ENCODE results near the gene KIAA0408. TPM values are rescaled to one million over a fixed set of nuclear protein-coding genes. Genes with fewer than 3 reads are reported as not detected.
A peak's percentile ranks its signal among the peaks of the same experiment; 100 is the strongest.

The KIAA0408 gene
- total and polyA plus RNA-seq, 2 donors from 2014 or later, result 0.47 to 2.7 TPM

GRCh38 chr6:127477658-127478057 lies 18.5 kb upstream of the KIAA0408 start:
- no peak overlapping the region for H3K27ac ChIP-seq (ENCODE audit: low read depth in 2 of 2, low read length in 2 of 2)
- no peaks in the 10 kb centered on the region for H3K27me3 ChIP-seq (ENCODE audit: control insufficient read depth, insufficient read depth, low read length)
- no peak overlapping the region for H3K9ac ChIP-seq (ENCODE audit: low read length in 3 of 3)
- no peaks in the 10 kb centered on the region for H3K4me1 ChIP-seq (ENCODE audit: control insufficient read depth in 2 of 3, insufficient read depth in 2 of 3, low read depth in 1 of 3, low read length in 3 of 3)
- H3K4me3 ChIP-seq (ENCODE audit: low read length in 3 of 3), result no peak overlapping the region
- H3K36me3 ChIP-seq (ENCODE audit: control insufficient read depth in 2 of 3, insufficient read depth in 3 of 3, low read length in 3 of 3), result no peaks in the 10 kb centered on the region
- no peak for DNase-seq
- FAIRE-seq, result no peak
- intact Hi-C loops (cut with DNase I), result no loop called here
- no peaks in the 10 kb centered on the region for H3K9me3 ChIP-seq (ENCODE audit: control insufficient read depth in 2 of 3, insufficient read depth in 1 of 3, low read length in 3 of 3)
- no peak for TF ChIP-seq CTCF (IDR thresholded peaks at IDR 0.05; ENCODE audit: borderline replicate concordance, extremely low read depth, insufficient read depth)

DNA sequence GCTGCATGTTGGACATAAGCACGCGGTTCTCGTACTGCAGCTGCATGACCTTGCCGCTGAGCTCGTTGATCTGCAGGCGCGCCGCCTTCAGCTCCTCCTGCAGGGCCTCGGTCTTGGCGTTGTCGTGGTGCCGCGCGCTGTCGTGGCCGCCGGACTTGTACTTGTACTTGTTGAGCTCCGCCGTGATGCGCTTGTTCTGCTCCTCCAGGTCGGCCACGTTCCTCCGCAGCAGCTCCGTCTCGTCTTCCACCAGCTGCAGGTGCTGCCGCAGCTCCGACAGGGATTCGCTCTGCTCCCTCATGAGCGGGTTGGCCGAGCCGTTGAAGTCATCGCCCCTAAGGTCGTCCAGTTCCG lies 16.6 kb upstream of the KIAA0408 start:
- peak in 2 of 5 donors; percentile 30 to 75 for DNase-seq
- no peak overlapping the region for H3K4me3 ChIP-seq (ENCODE audit: low read length in 3 of 3)
- no peak for FAIRE-seq
- no peak for TF ChIP-seq CTCF (IDR thresholded peaks at IDR 0.05; ENCODE audit: borderline replicate concordance, extremely low read depth, insufficient read depth)
- no peaks in the 10 kb centered on the region for H3K9me3 ChIP-seq (ENCODE audit: control insufficient read depth in 2 of 3, insufficient read depth in 1 of 3, low read length in 3 of 3)
- H3K36me3 ChIP-seq (ENCODE audit: control insufficient read depth in 2 of 3, insufficient read depth in 3 of 3, low read length in 3 of 3), result no peaks in the 10 kb centered on the region
- no peaks in the 10 kb centered on the region for H3K4me1 ChIP-seq (ENCODE audit: control insufficient read depth in 2 of 3, insufficient read depth in 2 of 3, low read depth in 1 of 3, low read length in 3 of 3)
- no peak overlapping the region for H3K9ac ChIP-seq (ENCODE audit: low read length in 3 of 3)
- intact Hi-C loops (cut with DNase I), result no loop called here
- H3K27me3 ChIP-seq (ENCODE audit: control insufficient read depth, insufficient read depth, low read length), result no peaks in the 10 kb centered on the region
- no peak overlapping the region for H3K27ac ChIP-seq (ENCODE audit: low read depth in 2 of 2, low read length in 2 of 2)

DNA sequence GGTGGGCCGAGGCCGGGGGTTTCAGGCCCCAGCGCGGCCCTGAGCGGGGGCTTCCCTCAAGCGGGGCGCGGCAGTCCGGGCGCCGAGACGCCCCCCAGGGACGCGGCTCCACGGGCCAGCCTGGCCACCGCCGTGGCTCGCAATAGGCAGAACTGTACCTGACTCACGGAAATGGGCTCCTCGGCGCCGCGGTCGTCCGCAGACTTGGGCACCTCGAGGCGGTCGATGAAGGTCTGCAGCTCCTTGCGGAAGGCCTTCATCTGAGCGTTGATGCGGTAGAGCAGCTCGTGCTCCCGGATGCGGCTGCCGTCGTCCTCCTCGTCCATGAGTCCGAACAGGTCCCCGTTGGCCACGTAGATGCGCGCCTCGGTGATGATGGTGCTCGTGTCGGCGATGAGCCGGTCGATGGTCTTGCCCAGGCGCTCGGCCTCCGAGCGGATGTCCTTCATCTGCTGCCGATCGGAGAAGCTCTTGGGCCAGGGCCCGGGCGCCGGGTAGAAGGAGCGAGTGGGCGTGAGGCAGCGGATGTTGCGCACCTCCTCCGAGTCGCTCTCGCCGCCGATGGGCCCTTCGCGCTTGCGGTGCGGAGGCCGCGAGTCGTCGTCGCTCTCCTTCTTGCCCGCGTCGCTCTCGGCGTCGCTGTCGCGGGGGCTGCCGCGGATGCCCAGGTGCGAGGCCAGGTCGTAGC lies 16.1 kb upstream of the KIAA0408 start:
- no peak for TF ChIP-seq CTCF (IDR thresholded peaks at IDR 0.05; ENCODE audit: borderline replicate concordance, extremely low read depth, insufficient read depth)
- DNase-seq, result no peak
- no peak overlapping the region for H3K9ac ChIP-seq (ENCODE audit: low read length in 3 of 3)
- no peak for FAIRE-seq
- no peaks in the 10 kb centered on the region for H3K4me1 ChIP-seq (ENCODE audit: control insufficient read depth in 2 of 3, insufficient read depth in 2 of 3, low read depth in 1 of 3, low read length in 3 of 3)
- H3K27ac ChIP-seq (ENCODE audit: low read depth in 2 of 2, low read length in 2 of 2), result no peak overlapping the region
- H3K4me3 ChIP-seq (ENCODE audit: low read length in 3 of 3), result no peak overlapping the region
- intact Hi-C loops (cut with DNase I), result no loop called here
- no peaks in the 10 kb centered on the region for H3K9me3 ChIP-seq (ENCODE audit: control insufficient read depth in 2 of 3, insufficient read depth in 1 of 3, low read length in 3 of 3)
- no peaks in the 10 kb centered on the region for H3K27me3 ChIP-seq (ENCODE audit: control insufficient read depth, insufficient read depth, low read length)
- no peaks in the 10 kb centered on the region for H3K36me3 ChIP-seq (ENCODE audit: control insufficient read depth in 2 of 3, insufficient read depth in 3 of 3, low read length in 3 of 3)

All from kidney (tissue), 14 donors.